RWPE2 (cell line): Measurements from ENCODE around the gene SLC30A5.
"Not testable (repeated sequence)": the region's sequence is repeated elsewhere in the genome, so short reads cannot be mapped to it uniquely, and the experiment has no call there.

Experiments used
- ATAC-seq: fragments of 200-7000 bp; cut with Tn5 transposase; 3 replicates; pipeline ENCODE4 v1.9.1; 2021; ENCODE audit warnings: low read depth
- DNase-seq: peaks from one replicate; pipeline ENCODE4 v3.0.0-alpha.2; 2020; ENCODE audit warnings: low spot score
- H3K27ac ChIP-seq: fragments of 450-650 bp; 2 replicates; pipeline ENCODE4 v1.5.1; 2017; ENCODE audit warnings: mild to moderate bottlenecking; ENCODE audit not compliant: poor library complexity, severe bottlenecking
- H3K27me3 ChIP-seq: fragments of 250-450 bp; sonication (Bioruptor Pico); 2 replicates; pipeline ENCODE4 v1.5.1; 2021; ENCODE audit warnings: mild to moderate bottlenecking, moderate library complexity; ENCODE audit not compliant: insufficient read depth, poor library complexity, severe bottlenecking
- H3K36me3 ChIP-seq: fragments of 250-450 bp; sonication (Bioruptor Pico); 2 replicates; pipeline ENCODE4 v1.5.1; 2020; ENCODE audit warnings: low read depth, mild to moderate bottlenecking, moderate library complexity
- H3K4me1 ChIP-seq: fragments of 250-450 bp; sonication (Bioruptor Pico); 2 replicates; pipeline ENCODE4 v1.5.1; 2021; ENCODE audit warnings: mild to moderate bottlenecking, moderate library complexity; ENCODE audit not compliant: insufficient read depth, poor library complexity, severe bottlenecking
- H3K4me3 ChIP-seq: fragments of 250-450 bp; sonication (Bioruptor Pico); 2 replicates; pipeline ENCODE4 v1.5.1; 2021; ENCODE audit warnings: mild to moderate bottlenecking, moderate library complexity; ENCODE audit not compliant: severe bottlenecking
- H3K9me3 ChIP-seq: fragments of 250-450 bp; sonication (Bioruptor Pico); 2 replicates; pipeline ENCODE4 v1.5.1; 2021; ENCODE audit warnings: mild to moderate bottlenecking, moderate library complexity; ENCODE audit not compliant: severe bottlenecking
- TF ChIP-seq, protein P1 (sequence below): fragments of 450-650 bp; IDR thresholded peaks from one replicate; pipeline ENCODE4 v1.5.1; 2017; ENCODE audit warnings: mild to moderate bottlenecking, moderate library complexity; ENCODE audit not compliant: poor library complexity, severe bottlenecking

SLC30A5 gene

DNA sequence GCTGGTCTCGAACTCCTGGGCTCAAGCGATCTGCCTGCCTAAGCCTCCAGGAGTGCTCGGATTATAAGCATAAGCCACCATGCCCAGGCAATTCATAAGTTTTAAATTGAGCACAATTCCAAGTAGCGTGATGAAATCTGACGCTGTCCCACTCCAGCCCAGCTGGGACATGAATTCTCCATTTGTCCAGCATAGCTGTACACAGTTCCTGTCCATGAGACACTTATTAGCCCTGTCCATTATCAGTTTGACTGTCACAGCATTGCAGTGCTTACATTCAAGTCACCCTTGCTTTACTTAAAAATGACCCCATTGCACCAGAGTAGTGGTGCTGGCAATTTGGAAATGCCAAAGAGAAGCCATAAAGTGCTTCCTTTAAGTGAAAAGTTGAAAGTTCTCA, 7.6 kb upstream of the SLC30A5 start:
- Histone ChIP-seq H3K4me1 (no peaks in the 10 kb centered on the region), H3K36me3 (no peaks in the 10 kb centered on the region), H3K4me3 (no peak overlapping the region), H3K9me3 (no peaks in the 10 kb centered on the region), H3K27ac (no peak overlapping the region), H3K27me3 (no peaks in the 10 kb centered on the region)
- ATAC-seq (no peak), DNase-seq (no peak)
- TF ChIP-seq, protein P1, sequence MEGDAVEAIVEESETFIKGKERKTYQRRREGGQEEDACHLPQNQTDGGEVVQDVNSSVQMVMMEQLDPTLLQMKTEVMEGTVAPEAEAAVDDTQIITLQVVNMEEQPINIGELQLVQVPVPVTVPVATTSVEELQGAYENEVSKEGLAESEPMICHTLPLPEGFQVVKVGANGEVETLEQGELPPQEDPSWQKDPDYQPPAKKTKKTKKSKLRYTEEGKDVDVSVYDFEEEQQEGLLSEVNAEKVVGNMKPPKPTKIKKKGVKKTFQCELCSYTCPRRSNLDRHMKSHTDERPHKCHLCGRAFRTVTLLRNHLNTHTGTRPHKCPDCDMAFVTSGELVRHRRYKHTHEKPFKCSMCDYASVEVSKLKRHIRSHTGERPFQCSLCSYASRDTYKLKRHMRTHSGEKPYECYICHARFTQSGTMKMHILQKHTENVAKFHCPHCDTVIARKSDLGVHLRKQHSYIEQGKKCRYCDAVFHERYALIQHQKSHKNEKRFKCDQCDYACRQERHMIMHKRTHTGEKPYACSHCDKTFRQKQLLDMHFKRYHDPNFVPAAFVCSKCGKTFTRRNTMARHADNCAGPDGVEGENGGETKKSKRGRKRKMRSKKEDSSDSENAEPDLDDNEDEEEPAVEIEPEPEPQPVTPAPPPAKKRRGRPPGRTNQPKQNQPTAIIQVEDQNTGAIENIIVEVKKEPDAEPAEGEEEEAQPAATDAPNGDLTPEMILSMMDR: no peak

DNA sequence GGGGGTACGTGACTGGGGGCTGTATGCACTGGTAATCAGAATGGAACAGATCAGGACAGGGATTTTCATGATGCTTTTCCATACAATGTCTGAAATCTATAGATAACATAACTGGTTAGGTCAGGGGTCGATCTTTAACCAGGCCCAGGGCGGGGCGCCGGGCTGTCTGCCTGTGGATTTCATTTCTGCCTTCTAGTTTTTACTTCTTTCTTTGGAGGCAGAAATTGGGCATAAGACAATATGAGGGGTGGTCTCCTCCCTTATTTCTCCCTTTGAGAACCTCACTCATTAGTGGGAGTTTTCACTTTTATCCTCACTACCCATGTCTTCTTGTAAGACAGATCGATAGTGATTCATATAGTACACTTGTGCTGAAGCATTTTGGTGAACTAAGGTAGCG, 5.8 kb upstream of the SLC30A5 start:
- not testable (repeated sequence) for H3K27ac ChIP-seq, ATAC-seq, H3K27me3 ChIP-seq, H3K36me3 ChIP-seq, H3K4me1 ChIP-seq, H3K9me3 ChIP-seq, DNase-seq, H3K4me3 ChIP-seq

DNA sequence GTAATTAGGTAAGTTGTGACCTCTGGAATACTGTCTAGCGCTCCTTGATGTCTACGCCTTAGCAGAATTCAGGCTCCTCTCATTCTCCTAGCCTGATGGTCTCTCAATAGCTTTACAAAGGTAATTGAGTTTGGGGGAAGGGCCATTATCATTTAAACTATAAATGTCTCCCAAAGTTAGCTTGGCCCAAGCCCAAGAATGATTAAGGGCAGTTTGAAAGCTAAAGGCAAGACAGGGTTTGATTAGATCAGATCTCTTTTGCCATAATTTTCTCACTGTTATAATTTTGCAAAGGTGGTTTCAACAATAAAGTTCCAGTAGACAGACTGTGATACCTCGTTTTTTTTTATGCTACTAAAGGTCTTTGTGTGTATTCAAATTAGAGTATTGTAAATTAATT, 3.7 kb upstream of the SLC30A5 start:
- ATAC-seq: no peak
- Histone ChIP-seq H3K4me3 (no peak overlapping the region), H3K9me3 (no peaks in the 10 kb centered on the region), H3K4me1 (peaks cover 4% of the 10 kb centered on the region), H3K27me3 (no peaks in the 10 kb centered on the region), H3K27ac (no peak overlapping the region), H3K36me3 (peaks cover under 1% of the 10 kb centered on the region; the same call in 1 of the 2 replicates)
- TF ChIP-seq, protein P1: no peak
- DNase-seq: no peak

DNA sequence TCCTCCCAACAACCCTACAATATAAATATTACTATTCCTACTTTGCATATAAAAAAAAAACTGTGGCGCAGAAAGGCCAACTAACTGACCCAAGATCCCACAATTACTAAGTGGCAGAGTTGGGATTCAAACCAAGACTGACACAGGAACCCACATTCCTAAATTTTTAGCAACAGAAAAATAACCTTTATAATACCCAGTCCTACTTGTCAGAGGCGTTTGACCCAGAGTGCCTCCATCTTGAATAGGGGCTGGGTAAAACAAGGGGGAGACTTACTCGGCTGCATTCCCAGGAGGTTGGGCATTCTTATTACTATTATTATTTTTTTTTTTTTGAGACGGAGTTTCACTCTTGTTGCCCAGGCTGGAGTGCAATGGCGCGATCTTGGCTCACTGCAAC, 2.0 kb upstream of the SLC30A5 start:
- H3K4me3 ChIP-seq: no peak overlapping the region
- TF ChIP-seq, protein P1: no peak
- peaks cover 8% of the 10 kb centered on the region for H3K4me1 ChIP-seq
- no peak overlapping the region for H3K27ac ChIP-seq
- H3K36me3 ChIP-seq: peaks cover 12% of the 10 kb centered on the region
- no peaks in the 10 kb centered on the region for H3K9me3 ChIP-seq
- no peak for ATAC-seq
- H3K27me3 ChIP-seq: no peaks in the 10 kb centered on the region
- no peak for DNase-seq

DNA sequence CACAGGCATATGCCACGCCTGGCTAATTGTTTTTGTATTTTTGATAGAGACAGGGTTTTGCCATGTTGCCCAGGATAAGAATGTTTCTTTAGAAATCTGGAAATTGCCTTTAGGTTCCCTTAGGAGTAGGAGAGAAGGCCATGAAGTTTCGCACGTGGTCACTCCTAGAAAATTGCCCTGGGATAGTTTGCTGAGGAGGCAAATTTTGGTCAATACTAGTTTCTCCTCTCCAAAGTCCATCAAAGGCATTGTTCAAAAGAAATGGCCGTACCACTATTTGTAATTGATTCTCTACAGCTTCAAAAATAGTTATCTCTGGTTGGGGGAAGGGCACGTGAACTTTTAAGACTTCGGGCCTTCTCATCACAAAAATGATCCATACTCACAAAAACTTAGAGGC, 845 bp upstream of the SLC30A5 start:
- TF ChIP-seq, protein P1: no peak
- Histone ChIP-seq H3K27ac (no peak overlapping the region), H3K27me3 (no peaks in the 10 kb centered on the region), H3K4me1 (peaks cover 8% of the 10 kb centered on the region), H3K36me3 (peaks cover 20% of the 10 kb centered on the region), H3K9me3 (no peaks in the 10 kb centered on the region), H3K4me3 (no peak overlapping the region)
- ATAC-seq (no peak), DNase-seq (no peak)
